Activated gamma-delta T cell treated with Interleukin-2 at 50 U/mL for 16 hours (primary cell): ENCODE measurements around the gene GRIN1.

Experiments
- DNase-seq: peaks from one replicate; pipeline ENCODE4 v3.0.0-alpha.2; 2020

GRIN1 gene

DNA sequence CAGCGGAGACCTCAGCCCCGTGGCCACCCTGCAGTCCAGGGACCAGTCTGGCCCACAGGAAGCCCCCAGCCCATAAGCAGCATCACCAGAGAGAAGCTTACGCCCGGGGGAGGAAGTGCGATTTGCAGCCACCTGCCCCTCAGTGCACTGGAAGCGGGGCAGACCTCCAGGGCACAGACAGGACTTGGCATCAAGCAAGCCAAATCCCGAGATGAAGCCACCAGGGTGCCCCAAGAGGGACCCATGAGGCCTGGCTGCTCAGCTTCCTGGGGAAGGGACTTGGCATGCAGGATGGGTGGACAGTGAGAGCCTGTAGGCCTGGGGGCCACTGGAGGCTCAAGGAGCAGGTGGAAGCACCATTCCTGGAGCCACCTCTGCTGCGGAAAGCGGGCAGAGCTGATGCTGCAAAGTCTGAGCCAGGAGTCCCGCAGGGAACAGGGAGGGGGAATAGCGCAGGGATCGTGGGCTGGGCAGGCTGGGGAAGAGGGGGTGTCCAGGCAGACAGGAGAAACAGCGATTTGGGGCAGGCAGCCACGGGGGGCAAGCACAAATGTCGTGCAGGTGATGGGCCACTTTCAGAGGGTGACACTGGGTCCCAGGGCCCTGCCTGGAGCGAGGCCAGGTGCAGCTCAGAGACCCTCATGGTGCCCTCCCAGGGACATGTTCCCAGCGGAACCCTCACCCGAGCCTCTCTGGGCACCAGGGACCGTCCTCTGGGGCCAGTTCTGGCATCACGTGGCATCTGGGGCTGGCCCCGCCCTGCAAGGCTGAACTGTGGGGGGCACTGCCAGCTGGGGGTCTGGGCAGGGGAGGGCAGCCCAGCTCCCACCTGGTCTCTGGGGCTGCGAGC lies 27.7 kb downstream of the GRIN1 start:
- no peak for DNase-seq

DNA sequence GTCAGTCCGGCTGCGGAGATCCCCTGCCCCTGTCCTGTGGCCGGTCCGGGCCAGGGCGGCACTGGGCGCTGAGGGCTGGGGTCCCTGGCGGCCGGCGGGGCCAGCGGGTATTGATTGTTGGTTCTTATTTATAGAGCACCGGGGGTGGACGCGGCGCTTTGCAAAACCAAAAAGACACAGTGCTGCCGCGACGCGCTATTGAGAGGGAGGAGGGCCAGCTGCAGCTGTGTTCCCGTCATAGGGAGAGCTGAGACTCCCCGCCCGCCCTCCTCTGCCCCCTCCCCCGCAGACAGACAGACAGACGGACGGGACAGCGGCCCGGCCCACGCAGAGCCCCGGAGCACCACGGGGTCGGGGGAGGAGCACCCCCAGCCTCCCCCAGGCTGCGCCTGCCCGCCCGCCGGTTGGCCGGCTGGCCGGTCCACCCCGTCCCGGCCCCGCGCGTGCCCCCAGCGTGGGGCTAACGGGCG lies 28.4 kb downstream of the GRIN1 start:
- no peak for DNase-seq

DNA sequence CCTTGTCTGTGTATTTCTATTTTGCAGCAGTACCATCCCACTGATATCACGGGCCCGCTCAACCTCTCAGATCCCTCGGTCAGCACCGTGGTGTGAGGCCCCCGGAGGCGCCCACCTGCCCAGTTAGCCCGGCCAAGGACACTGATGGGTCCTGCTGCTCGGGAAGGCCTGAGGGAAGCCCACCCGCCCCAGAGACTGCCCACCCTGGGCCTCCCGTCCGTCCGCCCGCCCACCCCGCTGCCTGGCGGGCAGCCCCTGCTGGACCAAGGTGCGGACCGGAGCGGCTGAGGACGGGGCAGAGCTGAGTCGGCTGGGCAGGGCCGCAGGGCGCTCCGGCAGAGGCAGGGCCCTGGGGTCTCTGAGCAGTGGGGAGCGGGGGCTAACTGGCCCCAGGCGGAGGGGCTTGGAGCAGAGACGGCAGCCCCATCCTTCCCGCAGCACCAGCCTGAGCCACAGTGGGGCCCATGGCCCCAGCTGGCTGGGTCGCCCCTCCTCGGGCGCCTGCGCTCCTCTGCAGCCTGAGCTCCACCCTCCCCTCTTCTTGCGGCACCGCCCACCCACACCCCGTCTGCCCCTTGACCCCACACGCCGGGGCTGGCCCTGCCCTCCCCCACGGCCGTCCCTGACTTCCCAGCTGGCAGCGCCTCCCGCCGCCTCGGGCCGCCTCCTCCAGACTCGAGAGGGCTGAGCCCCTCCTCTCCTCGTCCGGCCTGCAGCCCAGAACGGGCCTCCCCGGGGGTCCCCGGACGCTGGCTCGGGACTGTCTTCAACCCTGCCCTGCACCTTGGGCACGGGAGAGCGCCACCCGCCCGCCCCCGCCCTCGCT lies 29.0 kb downstream of the GRIN1 start:
- DNase-seq, result no peak

DNA sequence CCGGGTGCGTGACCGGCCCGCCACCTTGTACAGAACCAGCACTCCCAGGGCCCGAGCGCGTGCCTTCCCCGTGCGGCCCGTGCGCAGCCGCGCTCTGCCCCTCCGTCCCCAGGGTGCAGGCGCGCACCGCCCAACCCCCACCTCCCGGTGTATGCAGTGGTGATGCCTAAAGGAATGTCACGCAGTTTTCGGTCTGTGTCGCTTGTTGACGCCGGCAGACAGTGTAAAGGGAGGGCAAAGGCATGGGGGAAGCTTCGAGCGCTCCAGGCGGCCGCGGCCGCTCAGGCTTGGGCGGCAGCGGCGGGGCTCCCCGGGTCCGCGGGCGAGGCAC lies 29.6 kb downstream of the GRIN1 start:
- DNase-seq, result no peak

DNA sequence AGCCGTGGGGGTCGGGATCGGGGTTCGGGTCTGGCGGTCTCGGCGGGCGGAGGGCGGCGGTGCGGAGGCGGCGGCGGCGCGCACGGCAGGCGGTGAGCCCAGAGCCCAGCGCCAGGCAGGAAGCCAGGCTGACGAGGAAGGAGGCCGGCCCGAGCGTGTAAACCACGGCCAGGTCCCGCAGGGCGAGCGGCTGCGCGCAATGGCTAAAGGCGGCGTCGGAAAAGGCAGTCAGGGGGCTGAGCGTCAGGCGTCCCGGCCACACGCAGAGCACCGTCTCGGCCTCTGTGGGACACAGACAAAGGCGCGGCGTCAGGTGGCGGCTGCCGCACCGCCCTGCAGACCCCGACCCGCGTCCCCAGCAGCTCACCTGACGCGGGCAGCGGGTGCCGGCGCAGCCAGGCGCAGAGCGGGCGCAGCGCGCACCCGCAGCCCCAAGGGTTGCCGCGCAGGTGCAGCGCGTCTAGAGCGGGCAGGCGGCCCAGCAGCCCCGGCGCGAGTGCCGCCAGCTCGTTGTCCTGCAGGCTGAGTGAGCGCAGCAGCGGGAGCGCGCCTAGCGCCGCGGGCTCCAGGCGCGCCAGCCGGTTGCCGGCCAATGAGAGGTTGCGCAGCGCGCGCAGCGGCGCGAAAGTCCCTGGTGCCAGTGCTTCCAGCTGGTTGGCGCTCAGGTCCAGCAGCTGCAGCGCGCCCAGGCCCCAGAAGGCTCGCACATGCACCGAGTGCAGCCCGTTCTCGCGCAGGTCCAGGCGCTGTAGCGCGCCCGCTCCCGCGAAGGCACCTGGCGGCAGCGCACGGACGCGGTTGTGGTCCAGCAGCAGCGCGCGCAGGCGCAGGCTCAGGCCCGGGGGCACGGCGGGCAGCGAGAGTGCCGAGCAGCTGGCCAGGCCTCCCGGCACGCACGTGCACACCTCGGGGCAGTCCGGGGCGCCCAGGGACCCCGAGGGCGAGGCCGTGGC lies 30.2 kb downstream of the GRIN1 start:
- DNase-seq, result no peak

DNA sequence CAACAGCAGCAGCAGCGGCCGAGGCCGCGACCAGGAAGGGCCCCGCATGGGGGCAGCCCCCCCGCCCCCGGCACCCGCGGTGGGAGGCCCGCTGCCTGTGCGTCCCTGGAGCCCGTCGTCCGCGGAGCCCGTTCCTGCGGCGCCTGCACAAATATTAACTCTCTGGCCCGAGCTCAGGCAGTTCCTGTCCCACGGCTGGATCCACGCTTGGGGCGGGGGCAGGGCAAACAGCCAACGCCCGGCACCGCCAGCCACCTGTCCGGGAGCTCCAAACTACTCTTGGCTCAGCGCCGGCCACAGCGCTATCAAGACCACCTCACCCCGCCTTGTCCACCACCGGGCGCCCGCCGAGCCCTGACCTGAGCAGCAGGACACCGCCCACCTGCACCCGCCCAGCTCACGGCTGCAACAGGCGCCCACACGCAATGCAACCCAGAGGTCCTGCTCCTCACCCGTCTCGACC lies 31.0 kb downstream of the GRIN1 start, which contains the start of gene LRRC26:
TSS of gene LRRC26 (minus strand) at position 156 of the 463 bp plus-strand sequence. CDS start at position 48, 108 bp downstream.
- DNase-seq, result no peak

DNA sequence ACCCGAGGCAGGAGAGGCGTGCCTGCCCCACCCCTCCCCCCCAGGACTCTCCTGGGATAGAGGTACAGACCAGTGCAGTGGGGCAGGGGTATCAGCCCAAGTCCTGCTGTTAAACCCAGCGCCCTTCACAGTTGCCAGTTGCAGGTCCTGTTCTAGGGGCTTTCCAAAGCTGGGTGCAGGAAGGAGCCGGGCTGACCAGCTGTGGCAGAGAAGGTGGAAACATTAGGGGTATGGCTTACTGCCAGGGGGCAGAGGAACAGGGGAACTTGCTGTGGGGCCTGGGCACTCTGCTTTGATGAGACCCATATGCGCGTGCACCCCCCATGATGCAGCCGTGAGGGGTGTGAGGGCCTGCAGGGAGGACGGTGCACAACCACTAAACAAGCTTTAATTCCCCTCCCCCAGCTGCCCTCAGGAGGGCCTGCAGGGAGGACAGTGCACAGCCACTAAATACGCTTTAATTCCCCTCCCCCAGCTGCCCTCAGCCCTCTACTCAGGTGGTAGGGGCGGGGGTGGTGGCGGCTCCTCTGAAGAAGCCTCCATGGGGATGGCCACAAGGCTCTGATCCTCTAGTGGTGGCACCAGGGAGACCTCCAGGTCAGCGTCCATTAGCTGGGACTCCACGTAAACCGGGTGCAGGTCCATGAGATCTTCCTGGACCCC lies 31.7 kb downstream of the GRIN1 start:
- DNase-seq, result no peak

DNA sequence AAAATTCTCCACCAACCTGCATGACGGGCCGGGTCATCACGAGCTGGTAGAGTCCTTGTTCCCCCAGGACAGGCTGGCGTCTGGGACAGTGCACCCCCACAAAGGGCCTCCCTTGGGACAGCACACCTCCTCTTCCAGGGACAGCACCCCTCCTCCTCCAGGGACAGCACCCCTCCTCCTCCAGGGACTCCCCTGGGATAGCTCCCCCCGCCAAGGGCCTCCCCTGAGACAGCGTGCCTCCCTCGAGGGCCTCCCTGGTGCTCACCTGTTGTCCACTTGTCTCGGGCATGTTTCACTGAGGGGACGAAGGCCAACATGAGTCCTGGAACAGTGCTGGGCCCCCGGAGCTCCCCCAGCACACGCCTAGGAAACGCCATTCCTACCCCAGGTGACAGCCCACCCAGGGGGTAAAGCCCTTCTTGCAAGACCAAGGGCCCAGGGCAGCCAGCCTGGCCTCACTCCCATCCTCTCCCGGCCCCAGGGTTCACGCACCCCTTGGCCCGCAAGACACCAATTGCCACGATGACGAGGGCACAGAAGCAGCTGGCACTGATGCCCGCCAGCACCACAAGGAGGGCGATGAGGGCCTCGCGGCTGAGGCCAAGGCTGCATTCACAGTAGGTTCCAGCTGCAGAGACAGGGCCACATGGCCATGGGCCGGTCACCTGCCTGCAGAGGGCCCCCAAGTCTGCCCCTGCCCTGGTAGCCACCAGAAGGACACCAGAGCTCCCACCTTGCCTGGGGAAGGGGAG lies 32.4 kb downstream of the GRIN1 start:
- no peak for DNase-seq

DNA sequence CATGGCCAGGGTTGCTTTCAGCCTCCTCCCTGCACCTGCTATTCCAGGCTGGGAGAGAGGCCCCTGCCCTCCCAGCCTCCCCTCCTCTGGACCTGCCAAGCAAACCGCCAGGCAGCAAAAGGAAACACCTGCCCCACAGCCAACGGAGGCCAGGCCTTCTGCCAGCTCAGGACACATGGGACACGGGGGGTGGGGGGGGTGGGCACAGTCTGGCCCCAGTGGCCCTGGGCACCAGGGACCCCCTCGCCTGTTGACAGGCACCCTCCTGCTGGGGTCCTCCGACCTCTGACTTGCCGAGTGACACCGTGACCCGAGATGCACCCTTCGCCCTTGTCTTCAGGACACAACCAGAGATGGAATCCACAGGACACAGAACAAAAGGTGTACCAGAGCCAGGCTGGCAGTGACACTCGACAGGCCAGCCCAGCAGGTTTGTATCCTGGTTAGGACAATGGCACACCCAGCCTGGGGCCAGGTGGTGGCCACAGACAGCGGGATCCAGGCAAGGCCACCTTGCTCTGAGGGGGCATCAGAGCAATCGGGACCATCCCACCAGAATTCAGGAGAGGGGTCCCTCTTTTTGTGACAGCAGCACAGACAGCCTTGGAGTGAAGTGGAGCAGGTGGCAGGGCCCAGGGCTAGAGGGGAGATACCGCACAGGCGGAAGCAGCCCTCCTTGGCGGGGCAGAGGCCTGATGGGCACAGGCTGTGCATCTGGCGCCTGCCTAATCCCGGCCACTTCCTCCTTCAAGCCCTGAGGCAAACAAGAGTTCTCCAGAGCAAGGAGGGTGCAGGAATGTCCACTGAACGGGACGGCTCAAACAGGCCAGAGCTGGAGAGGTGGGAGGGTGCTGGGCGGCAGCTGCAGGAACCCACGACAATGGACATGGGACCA lies 34.2 kb downstream of the GRIN1 start:
- DNase-seq, result no peak

DNA sequence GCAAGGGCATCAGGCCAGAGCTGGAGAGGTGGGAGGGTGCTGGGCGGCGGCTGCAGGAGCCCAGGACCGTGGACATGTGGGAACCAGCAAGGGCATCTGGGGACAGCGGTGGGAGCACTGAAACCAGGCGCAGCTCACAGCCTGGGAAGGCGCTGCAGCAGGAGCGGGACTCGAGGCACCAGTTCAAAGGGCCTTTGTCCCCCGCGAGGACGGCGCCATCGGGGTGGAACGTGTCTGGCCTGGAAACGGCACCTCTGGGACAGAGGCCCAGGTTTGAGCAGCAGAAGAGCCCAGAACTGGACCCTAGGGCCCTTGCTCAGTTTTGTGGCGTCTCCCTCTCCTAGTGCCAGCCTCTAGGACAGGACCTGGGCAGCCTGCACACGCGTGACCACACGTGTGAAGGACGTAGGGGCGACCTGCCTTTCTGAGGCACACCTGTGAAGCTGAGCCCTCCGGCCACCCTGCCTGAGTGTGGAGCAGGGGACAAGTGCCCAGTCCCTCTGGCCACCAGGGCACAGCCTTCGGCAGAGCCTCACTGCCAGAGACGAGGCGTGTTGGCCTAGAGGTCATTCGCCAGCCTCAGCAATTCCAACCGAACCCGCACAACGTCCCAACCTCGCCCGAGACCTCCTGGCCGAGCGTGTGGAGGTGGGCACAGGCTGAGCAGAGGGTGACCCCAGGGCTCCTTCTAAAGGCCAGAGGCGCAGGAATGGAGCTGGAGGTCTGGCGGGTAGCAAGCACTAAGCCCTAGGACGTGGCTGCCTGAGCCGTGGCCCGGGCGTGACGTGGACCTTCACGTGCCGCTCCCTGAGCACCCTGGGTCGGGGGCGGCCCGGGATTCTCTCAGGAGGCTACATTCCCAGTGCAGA lies 35.1 kb downstream of the GRIN1 start:
- no peak for DNase-seq

DNA sequence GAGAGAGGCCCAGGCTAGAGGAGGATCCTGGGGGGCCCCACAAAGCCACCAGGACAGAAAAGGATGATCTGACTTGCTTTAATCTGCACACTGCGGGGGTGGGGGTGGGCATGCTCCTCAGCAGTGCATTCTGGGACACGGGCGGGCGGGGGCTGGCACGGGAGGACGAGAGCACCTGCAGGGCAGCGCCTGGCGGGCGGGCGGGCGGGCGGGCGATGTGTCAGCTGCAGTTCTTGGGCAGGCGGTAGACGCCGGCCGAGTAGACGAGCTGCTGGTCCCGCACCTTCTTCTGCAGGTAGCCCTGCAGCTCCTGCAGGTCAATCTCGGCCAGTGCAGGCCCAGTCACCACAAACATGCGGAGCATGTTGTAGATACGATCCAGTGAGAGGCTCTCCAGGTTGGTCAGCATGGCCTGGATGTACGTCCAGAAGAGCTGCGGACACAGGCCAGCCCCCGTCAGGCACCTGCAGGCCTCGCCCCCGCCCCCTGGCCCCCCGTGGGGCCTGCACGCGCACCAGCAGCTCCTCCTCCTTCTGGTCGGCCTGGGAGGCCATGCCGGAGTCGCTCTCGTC lies 35.9 kb downstream of the GRIN1 start:
- DNase-seq, result no peak

DNA sequence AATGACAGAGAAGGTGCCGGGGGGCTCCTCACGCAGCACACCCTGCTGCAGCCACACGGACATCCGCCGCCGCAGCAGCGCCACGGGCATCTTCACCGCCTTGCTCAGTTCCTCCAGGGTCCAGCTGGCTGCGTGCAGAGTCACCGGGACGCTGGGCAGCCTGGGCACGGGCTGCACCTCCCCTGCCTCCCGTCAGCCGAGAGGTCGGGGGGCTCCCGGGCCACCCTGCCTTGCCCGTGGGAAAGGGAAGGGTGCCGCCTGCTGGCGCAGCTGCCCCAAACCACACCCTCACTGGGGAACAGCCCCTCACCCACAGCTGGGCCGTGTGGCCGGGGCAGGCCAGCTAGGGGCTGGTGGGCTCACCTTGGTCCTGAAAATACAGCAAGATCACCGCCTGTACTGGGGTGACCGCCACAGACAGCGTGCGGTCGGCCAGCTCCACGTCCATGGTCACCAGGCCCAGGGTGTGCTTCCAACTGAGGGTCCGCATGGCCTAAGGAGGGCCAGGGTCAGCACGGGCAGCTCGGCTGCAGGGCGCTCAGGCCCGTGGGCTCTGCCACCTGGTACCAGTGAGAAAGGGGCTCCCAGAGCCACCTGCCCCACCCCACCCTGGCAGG lies 36.5 kb downstream of the GRIN1 start:
- no peak for DNase-seq

DNA sequence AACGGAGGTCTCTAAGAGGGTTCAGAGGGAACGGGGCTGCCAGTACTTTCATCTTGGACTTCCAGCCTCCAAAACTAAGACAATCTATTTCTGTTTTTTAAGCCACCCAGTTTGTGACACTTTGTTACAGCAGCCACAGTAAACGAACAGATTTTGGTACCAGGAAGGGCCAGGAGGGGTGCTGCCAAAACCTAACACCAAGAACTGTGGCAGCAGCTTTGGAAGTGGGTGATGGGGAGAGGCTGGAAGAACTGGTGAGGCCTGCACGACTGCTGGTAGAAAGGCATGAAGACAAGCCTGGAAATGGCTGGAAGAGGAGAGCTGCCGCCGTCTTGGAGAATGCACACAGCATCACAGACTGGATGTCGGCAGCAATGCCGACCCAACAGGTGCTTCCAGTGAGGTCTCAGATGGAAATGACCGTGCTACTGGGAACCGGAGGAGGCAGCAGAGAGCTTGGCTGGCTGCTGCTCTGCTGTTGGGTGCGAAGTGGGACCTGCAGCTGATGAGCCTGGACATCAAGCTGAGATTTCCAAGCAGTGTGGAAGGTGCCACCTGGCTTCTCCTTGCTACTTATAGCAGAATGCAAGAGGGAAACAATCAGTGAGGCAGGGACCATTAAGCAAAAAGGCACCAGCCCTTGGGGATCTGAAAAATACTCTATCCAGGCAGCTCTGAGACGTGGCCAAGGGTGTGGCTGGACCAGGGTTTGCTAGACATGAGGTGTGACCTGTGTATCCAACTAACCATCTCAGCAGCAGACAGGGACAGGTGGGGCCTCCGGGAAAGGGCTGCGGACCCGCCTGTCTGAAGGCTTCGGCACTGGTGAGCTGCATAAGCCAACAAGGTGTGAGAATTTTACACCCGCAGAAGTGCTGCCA lies 37.6 kb downstream of the GRIN1 start:
- no peak for DNase-seq

DNA sequence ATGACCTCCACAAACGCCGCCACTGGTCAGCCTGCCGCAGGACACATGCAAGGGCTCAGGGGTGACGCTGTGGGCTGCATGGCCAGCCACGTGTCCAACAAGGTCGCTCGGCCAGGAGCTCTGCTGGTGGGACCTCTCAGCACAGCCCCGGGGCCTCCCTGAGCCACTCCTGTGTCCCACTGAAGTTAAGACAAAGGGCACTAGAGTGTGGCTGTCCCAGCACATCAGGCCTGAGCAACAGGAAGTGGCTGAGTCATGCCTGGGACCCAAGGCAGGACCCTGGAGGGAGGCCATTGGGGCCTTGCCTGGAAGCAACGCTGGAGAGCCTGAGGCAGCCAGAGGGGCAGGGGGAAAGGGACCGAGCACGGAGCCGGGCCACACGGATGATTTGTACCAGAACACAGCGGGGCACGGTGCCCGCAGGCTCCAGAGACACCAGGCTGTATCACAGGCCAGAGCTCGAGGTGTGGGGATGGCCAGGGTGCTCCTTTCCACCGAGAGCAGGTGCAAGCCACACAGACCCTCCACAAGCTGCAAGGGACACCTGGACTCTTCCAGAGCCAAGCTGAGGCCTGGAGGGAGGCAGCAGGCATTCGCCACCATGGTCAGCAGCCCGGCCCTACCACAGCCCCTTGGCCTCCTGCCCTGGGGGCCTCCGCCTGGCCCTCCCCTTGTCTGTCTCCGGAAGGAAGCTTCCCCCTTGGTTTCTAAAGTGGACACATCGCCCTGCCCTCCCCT lies 39.4 kb downstream of the GRIN1 start:
- DNase-seq, result no peak

DNA sequence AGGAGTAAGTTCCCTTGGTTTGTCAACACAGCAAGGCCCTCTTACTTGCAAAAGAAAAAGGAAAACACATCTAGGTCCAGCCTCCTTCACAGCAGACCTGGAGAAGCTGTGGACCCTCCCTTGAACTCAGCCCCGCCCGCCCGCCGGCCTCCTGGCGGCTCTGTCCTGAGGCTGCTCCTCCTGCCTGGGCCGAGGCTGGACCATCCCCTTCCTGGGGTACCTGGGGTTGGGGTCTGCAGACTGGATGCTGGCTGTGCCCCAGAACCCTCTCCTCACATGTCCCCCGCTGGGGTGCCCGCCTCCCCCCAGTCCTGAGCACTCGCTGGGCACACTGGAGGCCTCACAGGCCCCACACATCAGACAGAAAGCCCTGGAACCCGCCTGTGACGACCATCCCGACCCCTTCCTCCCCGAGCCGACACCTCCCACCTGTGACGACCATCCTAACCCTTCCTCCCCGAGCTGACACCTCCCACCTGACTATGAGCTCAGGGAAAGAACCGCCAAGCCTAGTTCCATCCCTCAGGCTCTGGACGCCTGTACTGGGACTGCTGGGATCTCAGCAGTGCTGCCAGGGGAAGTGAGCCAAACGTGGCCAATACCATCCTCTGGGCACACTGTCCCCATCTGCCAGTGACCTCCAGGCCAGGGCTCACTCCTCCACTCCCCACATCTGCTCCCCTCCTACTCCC lies 40.1 kb downstream of the GRIN1 start:
- no peak for DNase-seq

DNA sequence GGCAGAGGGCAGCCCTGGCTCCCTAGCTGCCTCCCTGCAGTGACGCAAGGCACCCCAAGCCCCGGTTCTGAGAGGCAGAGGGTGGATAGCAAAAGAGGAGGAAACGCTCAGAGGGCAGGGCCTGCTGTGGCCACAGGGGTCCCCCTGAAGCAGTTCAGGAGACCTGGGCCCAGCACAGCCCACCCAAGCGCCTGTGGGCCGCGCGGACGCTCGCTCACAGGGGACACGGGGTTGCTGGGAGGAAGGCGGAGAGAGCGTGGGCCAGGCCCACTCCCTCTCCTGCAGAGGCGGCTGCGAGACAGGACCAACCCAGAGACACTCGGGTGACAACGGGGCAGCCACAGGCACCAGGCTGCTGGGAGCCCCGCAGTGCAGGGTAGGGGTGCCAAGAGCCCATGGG lies 40.8 kb downstream of the GRIN1 start:
- no peak for DNase-seq
